ENCODE measurements around the gene DOCK11.
A peak's percentile ranks its signal among the peaks of the same experiment; 100 is the strongest.

DOCK11 gene

DNA sequence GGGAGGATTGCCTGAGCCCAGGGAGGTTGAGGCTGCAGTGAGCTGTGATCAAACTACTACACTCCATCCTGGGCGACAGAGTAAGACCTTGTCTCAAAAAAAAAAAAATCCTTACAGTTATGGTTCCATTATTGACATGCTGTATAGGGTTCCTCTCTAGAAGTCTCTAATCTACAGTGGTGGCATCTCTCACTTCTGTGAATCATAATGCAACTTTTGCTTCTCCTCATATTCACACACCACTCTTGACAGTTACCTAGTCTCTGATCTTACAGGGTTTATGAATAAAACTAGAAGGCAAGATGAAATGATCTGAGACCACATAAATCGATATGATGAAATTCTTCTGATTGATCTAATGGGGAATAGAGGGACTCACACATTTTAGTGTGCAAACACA, 40.6 kb downstream of the DOCK11 start:
- Histone ChIP-seq H3K9me3 (ENCODE audit: insufficient read depth, low read depth, low read length) (no peaks in the 10 kb centered on the region), H3K79me2 (ENCODE audit: insufficient read depth, low read length) (peaks cover 11% of the 10 kb centered on the region; the same call in 1 of the 2 replicates), H3K4me1 (ENCODE audit: insufficient read depth, low read length, poor library complexity, severe bottlenecking) (peaks cover 2% of the 10 kb centered on the region), H3K36me3 (ENCODE audit: insufficient read depth, low read length) (no peaks in the 10 kb centered on the region), H4K20me1 (ENCODE audit: insufficient read depth, low read length, poor library complexity, severe bottlenecking) (no peaks in the 10 kb centered on the region), H3F3A (ENCODE audit: low read depth) (no peaks in the 10 kb centered on the region), H3K9ac (ENCODE audit: low read depth, low read length, poor library complexity, severe bottlenecking) (no peak overlapping the region), H3K27me3 (ENCODE audit: insufficient read depth, low read length, poor library complexity, severe bottlenecking) (no peaks in the 10 kb centered on the region), H3K4me3 (ENCODE audit: low read length, poor library complexity, severe bottlenecking) (no peak overlapping the region), H3K9me2 (replicated peaks; ENCODE audit: low read depth, low read length) (no peaks in the 10 kb centered on the region), H3K4me2 (ENCODE audit: low read depth, low read length, poor library complexity, severe bottlenecking) (no peak overlapping the region), H2AFZ (ENCODE audit: low read length) (no peak overlapping the region)
- TF ChIP-seq EZH2phosphoT487 (IDR thresholded peaks at IDR 0.05; ENCODE audit: borderline replicate concordance), result no peak
- TF ChIP-seq, protein P1, sequence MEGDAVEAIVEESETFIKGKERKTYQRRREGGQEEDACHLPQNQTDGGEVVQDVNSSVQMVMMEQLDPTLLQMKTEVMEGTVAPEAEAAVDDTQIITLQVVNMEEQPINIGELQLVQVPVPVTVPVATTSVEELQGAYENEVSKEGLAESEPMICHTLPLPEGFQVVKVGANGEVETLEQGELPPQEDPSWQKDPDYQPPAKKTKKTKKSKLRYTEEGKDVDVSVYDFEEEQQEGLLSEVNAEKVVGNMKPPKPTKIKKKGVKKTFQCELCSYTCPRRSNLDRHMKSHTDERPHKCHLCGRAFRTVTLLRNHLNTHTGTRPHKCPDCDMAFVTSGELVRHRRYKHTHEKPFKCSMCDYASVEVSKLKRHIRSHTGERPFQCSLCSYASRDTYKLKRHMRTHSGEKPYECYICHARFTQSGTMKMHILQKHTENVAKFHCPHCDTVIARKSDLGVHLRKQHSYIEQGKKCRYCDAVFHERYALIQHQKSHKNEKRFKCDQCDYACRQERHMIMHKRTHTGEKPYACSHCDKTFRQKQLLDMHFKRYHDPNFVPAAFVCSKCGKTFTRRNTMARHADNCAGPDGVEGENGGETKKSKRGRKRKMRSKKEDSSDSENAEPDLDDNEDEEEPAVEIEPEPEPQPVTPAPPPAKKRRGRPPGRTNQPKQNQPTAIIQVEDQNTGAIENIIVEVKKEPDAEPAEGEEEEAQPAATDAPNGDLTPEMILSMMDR (conservative IDR thresholded peaks at IDR 0.05; ENCODE audit: low read length), result no peak

DNA sequence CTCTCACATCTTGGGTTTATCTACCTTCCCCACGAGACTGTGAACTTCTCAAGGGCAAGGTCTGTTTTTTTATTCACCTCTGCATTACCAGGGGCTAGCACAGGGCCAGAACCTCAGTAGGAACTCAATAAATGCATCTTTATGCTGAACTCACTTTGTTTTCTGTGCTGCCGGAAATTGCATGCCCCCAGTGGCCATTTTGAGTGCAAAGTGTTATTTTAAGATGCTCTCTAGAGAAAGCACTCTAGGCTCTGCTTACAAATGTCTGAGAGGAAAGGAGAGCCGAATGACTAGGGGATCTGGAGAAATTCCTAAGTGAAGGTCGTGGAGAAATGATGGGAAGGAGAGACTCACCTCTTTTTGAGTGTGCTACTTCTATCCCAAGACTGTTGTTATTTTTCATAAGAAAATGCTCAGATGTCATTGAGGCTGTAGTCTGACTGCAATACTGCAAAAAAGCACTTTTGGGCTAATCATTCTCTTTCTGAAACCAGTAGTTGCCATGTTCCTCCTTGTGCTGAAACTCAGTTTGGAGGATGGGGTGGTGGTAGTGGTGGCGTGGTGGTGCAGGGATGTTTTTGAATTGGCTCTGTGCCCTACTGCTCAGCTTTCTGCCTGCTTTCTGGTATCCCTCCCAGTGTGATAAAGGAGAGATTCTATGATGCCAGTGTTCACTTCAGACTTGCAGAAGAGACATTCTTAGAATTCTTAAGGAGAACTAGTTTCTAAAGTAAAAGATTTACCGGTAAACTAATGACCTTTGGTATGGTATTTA, 41.3 kb downstream of the DOCK11 start:
- no peaks in the 10 kb centered on the region for H3K27me3 ChIP-seq (ENCODE audit: insufficient read depth, low read length, poor library complexity, severe bottlenecking)
- H3K4me2 ChIP-seq (ENCODE audit: low read depth, low read length, poor library complexity, severe bottlenecking), result no peak overlapping the region
- no peak overlapping the region for H3K4me3 ChIP-seq (ENCODE audit: low read length, poor library complexity, severe bottlenecking)
- H3K4me1 ChIP-seq (ENCODE audit: insufficient read depth, low read length, poor library complexity, severe bottlenecking), result peaks cover 2% of the 10 kb centered on the region
- no peaks in the 10 kb centered on the region for H4K20me1 ChIP-seq (ENCODE audit: insufficient read depth, low read length, poor library complexity, severe bottlenecking)
- no peaks in the 10 kb centered on the region for H3K9me3 ChIP-seq (ENCODE audit: insufficient read depth, low read depth, low read length)
- no peaks in the 10 kb centered on the region for H3K36me3 ChIP-seq (ENCODE audit: insufficient read depth, low read length)
- peaks cover 11% of the 10 kb centered on the region; the same call in 1 of the 2 replicates for H3K79me2 ChIP-seq (ENCODE audit: insufficient read depth, low read length)
- H3K9ac ChIP-seq (ENCODE audit: low read depth, low read length, poor library complexity, severe bottlenecking), result no peak overlapping the region
- no peak overlapping the region for H2AFZ ChIP-seq (ENCODE audit: low read length)
- TF ChIP-seq, protein P1 (conservative IDR thresholded peaks at IDR 0.05; ENCODE audit: low read length), result peak; percentile 56
- TF ChIP-seq EZH2phosphoT487 (IDR thresholded peaks at IDR 0.05; ENCODE audit: borderline replicate concordance), result no peak
- no peaks in the 10 kb centered on the region for H3K9me2 ChIP-seq (replicated peaks; ENCODE audit: low read depth, low read length)
- no peaks in the 10 kb centered on the region for H3F3A ChIP-seq (ENCODE audit: low read depth)

DNA sequence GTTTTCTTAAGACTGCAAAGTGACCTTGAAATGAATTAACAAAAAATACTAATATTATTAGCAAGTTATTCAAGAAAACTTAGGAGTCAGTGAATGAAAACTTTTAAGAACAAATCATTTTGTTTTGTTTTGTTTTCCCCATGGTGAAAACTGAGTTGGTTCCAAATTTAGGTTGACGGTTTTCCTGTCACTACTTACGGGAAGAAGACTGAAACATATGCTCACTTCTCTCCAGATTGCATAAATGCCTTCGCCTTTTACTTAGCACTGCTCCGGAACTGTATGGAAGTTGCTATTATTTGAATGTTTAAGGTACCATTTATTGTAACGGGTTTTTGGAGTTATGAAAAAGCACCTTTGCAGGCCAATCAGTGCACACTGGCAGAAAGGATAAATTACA, 42.8 kb downstream of the DOCK11 start:
- Histone ChIP-seq H2AFZ (ENCODE audit: low read length) (no peak overlapping the region), H3K9me3 (ENCODE audit: insufficient read depth, low read depth, low read length) (no peaks in the 10 kb centered on the region), H3K4me3 (ENCODE audit: low read length, poor library complexity, severe bottlenecking) (no peak overlapping the region), H3K79me2 (ENCODE audit: insufficient read depth, low read length) (peaks cover 7% of the 10 kb centered on the region; the same call in 1 of the 2 replicates), H3K9ac (ENCODE audit: low read depth, low read length, poor library complexity, severe bottlenecking) (no peak overlapping the region), H3K36me3 (ENCODE audit: insufficient read depth, low read length) (no peaks in the 10 kb centered on the region; the same call in 1 of the 2 replicates), H3K4me2 (ENCODE audit: low read depth, low read length, poor library complexity, severe bottlenecking) (no peak overlapping the region), H3F3A (ENCODE audit: low read depth) (no peaks in the 10 kb centered on the region), H3K9me2 (replicated peaks; ENCODE audit: low read depth, low read length) (no peaks in the 10 kb centered on the region), H4K20me1 (ENCODE audit: insufficient read depth, low read length, poor library complexity, severe bottlenecking) (no peaks in the 10 kb centered on the region), H3K27me3 (ENCODE audit: insufficient read depth, low read length, poor library complexity, severe bottlenecking) (no peaks in the 10 kb centered on the region), H3K4me1 (ENCODE audit: insufficient read depth, low read length, poor library complexity, severe bottlenecking) (peaks cover 2% of the 10 kb centered on the region)
- TF ChIP-seq, protein P1 (conservative IDR thresholded peaks at IDR 0.05; ENCODE audit: low read length), result no peak
- TF ChIP-seq EZH2phosphoT487 (IDR thresholded peaks at IDR 0.05; ENCODE audit: borderline replicate concordance), result no peak
